Suprapubic skin (tissue), 3 donors: ENCODE results near the gene C17orf78.
A peak's percentile ranks its signal among the peaks of the same experiment; 100 is the strongest.

ENCODE experiments used
- CTCF ChIP-seq, 2 donors: fragments of 200-600 bp in 1 of 2; fragments of 450-650 bp in 1 of 2; sonication (generic) in 1 of 2; IDR thresholded peaks; one replicate each; pipeline ENCODE4 v1.5.1; 2016 to 2019; ENCODE audit warnings: antibody characterized with exemption in 2 of 2, mild to moderate bottlenecking in 1 of 2, moderate library complexity in 1 of 2
- EP300 ChIP-seq: sonication (generic); formaldehyde crosslinking; IDR thresholded peaks from one replicate; pipeline ENCODE4 v1.6.1; 2017; ENCODE audit warnings: antibody characterized with exemption
- POLR2A ChIP-seq, 2 donors: fragments of 450-650 bp; IDR thresholded peaks; one replicate each; pipeline ENCODE4 v1.6.1; 2017; ENCODE audit warnings: antibody characterized with exemption in 2 of 2, mild to moderate bottlenecking in 2 of 2, moderate library complexity in 2 of 2

- peak; percentile 35 to 57 for TF ChIP-seq CTCF (IDR thresholded peaks at IDR 0.05)
- peak in 1 of 2 donors; percentile 25 for TF ChIP-seq POLR2A (IDR thresholded peaks at IDR 0.05)
- no peak for TF ChIP-seq EP300
These were observed 16.7 kb upstream of the C17orf78 start for GRCh38 chr17:37358830-37359681.
